GM18858 (cell line): ENCODE data around the gene NUTF2.
"Not testable (repeated sequence)": the region's sequence is repeated elsewhere in the genome, so short reads cannot be mapped to it uniquely, and the experiment has no call there.

Experiments used
- ATAC-seq: cut with Tn5 transposase; IDR thresholded peaks from one replicate; pipeline ENCODE4 v1.9.1; 2021; ENCODE audit not compliant: unreplicated experiment

The NUTF2 gene

GRCh38 chr16:67837190-67837589 lies 9.5 kb upstream of the NUTF2 start:
- not testable (repeated sequence) for ATAC-seq

- ATAC-seq: no peak
Observed at GRCh38 chr16:67837811-67838210, 8.9 kb upstream of the NUTF2 start.

- no peak for ATAC-seq
Observed at GRCh38 chr16:67841198-67841815, 5.4 kb upstream of the NUTF2 start.

GRCh38 chr16:67841816-67842508 lies 4.8 kb upstream of the NUTF2 start, which contains the start of gene THAP11:
Gene THAP11 (plus strand): TSS chr16:67842320. CDS start chr16:67842555, 235 bp downstream.
- ATAC-seq: no peak

- ATAC-seq: no peak
Observed at GRCh38 chr16:67842509-67843342, 4.0 kb upstream of the NUTF2 start.

GRCh38 chr16:67843343-67843765 lies 3.4 kb upstream of the NUTF2 start:
- ATAC-seq: no peak

- ATAC-seq: no peak
Observed at GRCh38 chr16:67844497-67844896, 2.2 kb upstream of the NUTF2 start.

- no peak for ATAC-seq
Observed at GRCh38 chr16:67845291-67846062, 1.3 kb upstream of the NUTF2 start.

- no peak for ATAC-seq
Observed at GRCh38 chr16:67846063-67846319, 742 bp upstream of the NUTF2 start.

- ATAC-seq: peak; percentile 35
Observed at GRCh38 chr16:67847064-67847861, 530 bp downstream of the NUTF2 start, which contains the start of gene CENPT. Gene CENPT (minus strand): TSS chr16:67847693. CDS start chr16:67833859, 13,834 bp downstream.

- ATAC-seq: no peak
Observed at GRCh38 chr16:67848118-67848517, 1.4 kb downstream of the NUTF2 start.

GRCh38 chr16:67853670-67854069 lies 6.9 kb downstream of the NUTF2 start:
- ATAC-seq: no peak

GRCh38 chr16:67855789-67856188 lies 9.1 kb downstream of the NUTF2 start:
- ATAC-seq: no peak

- no peak for ATAC-seq
Observed at GRCh38 chr16:67856927-67857546, 10.3 kb downstream of the NUTF2 start.

GRCh38 chr16:67857547-67858233 lies 11.0 kb downstream of the NUTF2 start:
- ATAC-seq: no peak

GRCh38 chr16:67858500-67858899 lies 11.8 kb downstream of the NUTF2 start:
- no peak for ATAC-seq

- ATAC-seq: no peak
Observed at GRCh38 chr16:67860589-67861398, 14.1 kb downstream of the NUTF2 start.

- ATAC-seq: no peak
Observed at GRCh38 chr16:67861877-67862276, 15.1 kb downstream of the NUTF2 start.
